DMS53 treated with DMSO at 0.1 percent for 48 hours (cell line): ENCODE measurements around the gene HDAC8.
"Not testable (repeated sequence)": the region's sequence is repeated elsewhere in the genome, so short reads cannot be mapped to it uniquely, and the experiment has no call there.

Source experiments
- DNase-seq: peaks from one replicate; lab custom pipeline; 2025; ENCODE audit not compliant: unreplicated experiment; lab: John Stamatoyannopoulos, UW

The HDAC8 gene

DNA sequence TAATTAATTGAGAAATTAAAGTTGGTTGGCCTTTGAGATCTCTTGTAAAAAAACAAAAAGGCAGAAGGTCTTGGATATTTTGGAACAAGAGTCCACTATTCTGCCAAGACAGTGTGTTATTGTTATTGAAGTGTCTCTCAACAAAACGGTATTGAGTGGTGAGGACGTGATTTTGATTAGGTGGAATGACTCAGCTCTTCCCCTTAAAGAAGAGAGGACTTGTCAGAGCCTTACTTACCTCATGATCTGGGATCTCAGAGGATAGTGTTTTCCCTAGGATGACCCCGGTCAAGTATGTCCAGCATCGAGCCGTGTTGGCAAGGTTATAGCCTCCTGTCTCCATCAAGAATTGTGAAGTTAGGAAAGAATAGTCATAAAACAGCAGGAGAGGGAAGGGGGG is 110.9 kb downstream of the HDAC8 start:
- no peak for DNase-seq

DNA sequence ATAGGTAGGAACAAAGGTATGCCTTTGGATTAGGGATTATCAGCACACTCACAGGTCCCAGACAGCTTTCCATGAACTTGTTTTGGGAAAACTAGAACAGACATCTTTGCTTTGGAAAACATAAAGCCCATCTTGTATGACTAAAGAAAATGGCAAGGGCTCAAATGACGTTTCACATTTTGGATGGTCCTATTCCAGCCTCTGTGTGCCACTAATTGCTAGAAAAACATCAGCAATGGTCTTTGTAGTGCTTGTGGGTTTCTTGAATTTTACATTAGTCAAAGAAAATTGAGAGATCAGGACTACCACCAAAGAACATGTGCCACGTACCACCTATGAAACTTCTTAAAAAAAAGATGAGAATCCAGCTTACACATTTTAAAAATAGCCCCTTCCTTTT is 111.4 kb downstream of the HDAC8 start:
- DNase-seq, result no peak

- no peak for DNase-seq
Measured at GRCh38 chrX:72460715-72461114, 111.9 kb downstream of the HDAC8 start.

DNA sequence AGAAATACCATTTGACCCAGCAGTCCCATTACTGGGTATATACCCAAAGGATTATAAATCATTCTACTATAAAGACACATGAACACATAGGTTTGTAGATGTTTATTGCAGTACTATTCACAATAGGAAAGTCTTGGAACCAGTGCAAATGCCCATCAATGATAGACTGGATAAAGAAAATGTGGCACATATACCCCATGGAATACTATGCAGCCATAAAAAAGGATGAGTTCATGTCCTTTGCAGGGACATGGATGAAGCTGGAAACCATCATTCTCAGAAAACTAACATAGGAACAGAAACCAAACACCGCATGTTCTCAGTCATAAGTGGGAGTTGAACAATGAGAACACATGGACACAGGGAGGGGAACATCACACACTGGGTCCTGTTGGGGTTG is 123.6 kb downstream of the HDAC8 start:
- DNase-seq, result not testable (repeated sequence)

GRCh38 chrX:72440764-72441163 is 131.9 kb downstream of the HDAC8 start:
- not testable (repeated sequence) for DNase-seq

DNA sequence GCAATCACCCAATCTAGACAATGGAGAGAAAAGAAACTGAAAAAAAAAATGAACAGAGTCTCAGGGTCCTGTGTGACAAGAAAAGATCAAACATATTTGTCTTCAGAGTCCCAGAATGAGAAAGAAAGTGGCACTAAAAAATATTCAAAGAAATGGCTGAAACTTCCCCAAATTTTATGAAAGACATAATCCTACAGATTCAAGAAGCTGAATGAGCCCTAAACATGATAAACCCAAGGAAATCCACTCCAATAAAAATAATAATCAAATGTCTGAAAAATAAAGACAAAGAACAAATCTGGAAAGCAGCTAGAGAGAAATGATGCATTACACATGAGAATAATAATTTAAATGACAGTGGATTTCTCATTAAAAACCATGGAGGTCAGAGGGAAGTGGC is 136.6 kb downstream of the HDAC8 start:
- DNase-seq, result no peak

- DNase-seq, result no peak
Measured at GRCh38 chrX:72430405-72430968, 142.2 kb downstream of the HDAC8 start.

GRCh38 chrX:72421797-72422196 is 150.8 kb downstream of the HDAC8 start:
- DNase-seq, result no peak

GRCh38 chrX:72409993-72410392 is 162.7 kb downstream of the HDAC8 start:
- no peak for DNase-seq

DNA sequence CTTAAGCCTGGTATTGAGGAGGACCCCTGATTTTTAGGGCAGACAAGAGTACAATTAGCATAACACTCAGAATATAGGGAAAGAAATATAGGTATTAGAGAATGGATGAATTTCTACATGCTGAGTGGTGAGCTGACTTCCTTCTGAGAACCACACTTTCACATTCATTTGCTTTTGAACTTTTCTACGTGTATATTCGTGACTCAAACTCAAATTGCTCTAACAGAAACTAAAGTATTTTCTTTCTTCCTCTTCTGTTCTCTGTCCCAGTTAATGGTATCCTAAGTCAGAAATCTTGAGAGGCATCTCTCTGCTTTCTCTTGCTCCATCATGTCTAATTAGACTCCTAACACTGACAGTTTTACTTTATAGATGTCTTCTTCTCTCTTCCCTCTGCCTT is 163.8 kb downstream of the HDAC8 start:
- DNase-seq, result no peak

- DNase-seq, result not testable (repeated sequence)
Measured at GRCh38 chrX:72405136-72405535, 167.5 kb downstream of the HDAC8 start.

DNA sequence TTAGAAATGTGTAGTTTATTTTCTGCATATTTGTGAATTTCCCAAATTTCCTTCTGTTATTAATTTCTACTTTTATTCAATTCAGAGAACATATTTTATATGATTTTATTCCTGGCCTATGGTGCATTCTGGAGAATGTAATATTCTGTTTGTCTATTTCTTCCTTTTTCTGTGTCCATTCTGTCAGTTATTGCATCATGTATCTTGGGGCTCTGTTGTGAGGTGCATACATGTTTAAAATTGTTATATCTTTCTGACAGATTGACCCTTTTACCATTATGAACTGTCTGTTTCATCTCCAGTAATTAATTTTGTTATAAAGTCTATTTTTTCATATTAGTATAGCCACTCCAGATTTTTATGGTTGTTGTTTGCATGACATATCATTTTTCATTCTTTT is 170.0 kb downstream of the HDAC8 start:
- no peak for DNase-seq

DNA sequence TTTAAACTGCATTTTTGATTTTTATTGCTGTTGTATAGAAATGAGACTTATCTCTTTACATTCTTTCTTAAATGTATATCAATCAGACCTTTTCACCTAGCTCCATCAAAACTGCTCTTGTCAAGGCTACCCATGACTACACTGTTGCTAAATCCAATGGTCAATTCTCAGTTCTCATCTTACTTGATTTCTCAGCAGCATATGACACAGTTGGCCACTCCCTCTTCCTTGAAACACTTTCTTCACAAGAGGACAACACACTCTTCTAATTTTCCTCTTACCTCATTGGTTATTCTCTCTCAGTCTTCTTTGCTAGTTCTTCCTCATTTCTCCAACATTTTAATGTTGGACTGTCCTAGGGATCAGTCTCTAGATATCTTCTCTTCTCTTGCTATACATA is 172.8 kb downstream of the HDAC8 start:
- DNase-seq, result no peak

GRCh38 chrX:72396117-72396516 is 176.5 kb downstream of the HDAC8 start:
- no peak for DNase-seq

DNA sequence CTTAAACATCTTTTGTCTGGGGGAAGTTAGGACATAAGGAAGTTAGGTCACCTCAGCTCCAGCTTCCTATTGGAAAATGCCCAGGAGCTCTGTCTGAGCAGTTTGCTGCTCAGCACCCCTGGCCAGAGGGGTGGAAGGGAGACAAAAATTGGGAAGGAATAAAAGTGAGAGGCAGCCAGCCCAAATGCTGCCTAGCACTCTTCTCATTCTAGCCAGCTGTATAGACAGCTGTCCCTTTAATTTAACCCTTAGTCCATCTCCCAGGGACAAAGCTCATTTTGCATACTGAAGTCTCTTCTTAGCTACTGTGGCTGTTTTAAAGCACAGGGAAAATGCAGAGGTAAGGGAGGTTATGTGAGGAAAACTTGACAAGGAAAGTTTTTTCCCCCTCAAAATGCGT is 177.4 kb downstream of the HDAC8 start:
- DNase-seq, result no peak

DNA sequence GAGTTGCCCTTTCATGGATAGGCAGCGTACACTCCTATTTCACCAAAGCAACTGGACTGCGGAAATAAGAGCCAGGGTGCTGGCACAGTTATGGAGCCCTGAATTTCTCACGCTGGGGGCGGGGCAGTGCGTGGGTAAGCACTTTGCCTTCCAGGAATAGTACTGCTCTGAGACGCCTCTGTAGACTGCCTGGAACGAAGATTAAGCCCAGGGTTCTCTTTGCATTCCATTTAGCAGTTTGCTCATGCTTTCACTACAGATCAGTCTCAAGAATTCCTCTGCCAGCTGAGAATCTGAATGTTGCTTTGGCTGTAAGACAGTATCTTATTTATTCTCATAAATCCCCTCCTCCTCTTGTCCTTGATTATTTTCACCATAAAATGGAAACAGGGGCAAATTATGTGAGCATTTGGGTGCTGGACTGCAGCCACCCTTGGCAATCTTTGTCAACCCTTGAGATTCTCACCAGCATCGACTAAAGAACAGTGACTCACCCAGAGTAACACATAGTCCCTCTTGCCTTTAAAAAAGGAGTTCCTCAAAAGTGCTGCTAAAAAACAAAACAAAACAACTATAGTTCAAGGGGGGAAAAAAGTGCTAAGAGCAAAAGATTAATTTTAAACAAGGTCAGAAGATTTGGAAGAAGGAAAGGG is 178.0 kb downstream of the HDAC8 start:
- no peak for DNase-seq

DNA sequence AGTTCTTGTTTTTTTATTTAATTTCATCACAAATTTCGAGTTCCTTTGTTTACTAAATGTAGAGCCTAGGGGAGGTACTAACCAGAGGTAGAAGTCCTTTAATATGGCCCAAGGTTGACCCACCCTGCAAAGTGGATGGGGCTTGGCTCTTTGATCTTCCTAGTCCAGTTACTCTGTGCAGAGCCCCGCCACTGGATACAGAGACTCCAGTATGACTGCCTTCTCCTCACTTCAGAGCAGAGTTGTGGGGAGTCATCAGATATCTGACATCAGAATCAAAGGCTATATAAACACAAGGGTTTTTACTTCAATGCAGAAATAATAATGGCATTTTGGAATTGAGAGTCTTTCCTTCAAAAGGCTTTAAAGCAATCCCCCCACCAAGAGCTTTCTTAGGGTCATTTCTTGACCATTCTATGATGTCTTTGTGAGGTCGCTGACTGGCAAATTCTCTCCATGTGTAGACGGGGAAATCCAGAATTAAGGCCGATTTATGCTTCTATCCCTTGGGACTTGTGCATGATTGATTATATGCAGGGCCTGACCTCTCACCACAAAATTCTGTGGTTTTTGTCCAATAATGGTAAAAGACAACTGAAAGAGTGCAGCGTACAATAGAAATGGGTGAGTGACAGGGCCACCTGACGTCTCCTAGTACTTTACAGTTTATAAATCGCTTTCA is 178.7 kb downstream of the HDAC8 start:
- DNase-seq, result no peak

DNA sequence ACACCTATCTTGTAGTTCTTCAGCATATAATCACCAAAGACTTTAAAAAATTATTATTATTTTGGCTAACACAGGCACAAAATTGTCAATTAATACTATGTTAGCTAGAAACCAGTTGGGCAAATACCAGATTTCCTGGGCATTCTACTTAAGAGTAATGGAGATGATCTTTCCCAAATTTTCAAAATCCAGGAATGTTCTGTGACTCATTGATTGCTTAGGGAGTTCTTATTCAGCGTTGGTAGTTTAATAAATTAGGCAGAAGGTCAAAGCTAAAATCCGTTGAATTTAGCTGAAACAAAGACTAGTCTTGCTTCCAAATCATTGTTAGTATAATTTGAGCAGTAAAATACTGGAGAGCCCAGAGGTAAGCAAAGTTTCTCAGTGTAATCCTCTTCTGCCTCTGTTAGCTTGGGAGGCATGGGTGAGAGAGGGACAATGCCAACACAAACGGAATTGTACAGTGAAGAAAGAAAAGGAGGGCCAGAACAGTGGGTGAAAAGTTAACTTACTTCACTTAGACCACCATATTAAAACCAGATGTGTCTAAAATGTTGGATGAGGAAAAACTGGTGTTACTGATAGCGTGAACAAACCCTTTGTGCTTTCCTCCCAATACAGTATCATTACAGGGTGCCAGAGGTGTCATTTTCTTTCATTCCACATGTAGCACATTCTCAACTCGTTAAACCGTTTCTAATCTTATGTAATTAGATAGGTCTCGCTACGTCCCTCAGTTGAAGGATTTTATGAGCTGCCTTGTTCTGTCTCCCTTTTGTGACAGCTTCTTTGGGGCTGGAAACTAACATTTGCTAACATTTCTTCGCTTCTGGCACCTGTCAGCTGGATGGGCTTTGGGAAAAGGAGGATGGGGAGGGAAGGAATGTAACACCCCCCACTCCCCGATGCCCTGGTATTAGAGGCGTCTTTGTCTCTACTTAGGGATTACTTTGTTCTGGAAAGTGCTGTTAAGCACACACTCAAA is 179.5 kb downstream of the HDAC8 start:
- DNase-seq, result no peak

DNA sequence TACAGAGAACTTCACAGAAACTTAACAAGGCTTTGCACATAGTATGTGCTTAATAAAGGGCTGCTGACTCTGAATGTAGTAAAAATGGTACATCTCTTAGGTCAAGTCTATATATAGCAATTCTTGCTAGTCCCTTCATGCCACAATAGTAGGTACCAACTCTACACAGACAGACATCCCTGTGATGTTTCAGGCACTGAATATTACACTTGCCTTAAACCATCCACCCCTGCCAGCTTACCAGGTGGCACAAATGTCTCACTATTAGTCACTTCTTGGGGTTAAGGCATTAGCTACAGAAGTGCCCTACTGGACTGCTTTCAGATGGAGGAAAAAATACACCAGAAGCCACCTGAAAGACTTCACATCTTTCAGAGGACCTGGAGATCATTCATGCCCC is 180.6 kb downstream of the HDAC8 start:
- no peak for DNase-seq

DNA sequence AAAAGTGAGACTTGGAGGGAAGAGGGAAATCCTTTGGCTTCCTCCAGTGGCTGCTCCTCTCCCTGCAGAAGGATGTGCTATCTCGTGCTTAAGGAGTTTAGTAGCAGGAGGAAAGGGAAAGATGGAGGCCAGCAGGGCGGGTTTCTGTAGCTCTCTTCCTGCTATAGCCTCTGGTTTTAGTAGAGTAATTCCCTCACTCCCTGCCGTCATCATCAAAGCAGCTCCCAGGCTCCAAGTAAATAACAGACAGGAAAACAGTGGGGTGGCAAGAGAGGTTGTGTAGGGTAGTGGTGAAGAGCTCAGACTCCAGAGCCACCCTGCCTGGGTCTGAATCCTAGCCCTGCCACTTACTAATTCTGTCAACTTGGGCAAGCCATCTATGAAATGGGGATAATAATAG is 185.4 kb downstream of the HDAC8 start:
- DNase-seq, result no peak

DNA sequence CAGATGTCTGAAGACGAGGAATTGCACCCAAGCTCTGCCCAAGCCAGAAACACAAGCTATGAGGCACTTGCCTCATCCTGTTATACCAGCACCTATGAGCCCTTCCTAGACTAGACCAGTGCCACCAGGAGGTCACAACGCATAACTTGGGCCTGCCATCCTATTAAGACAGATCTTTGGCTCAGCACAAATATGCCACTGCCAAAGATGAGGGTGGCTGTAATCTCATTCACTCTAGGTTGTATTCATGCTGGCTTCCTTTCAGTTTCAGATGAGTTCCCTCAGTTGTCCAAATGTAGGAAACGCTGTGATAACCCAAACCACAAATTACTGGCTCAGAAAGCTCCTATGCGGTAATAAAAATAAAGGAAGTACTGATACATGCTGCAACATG is 190.4 kb downstream of the HDAC8 start:
- no peak for DNase-seq
